Measurements from ENCODE around the gene GPC3. TPM values are rescaled to one million over a fixed set of nuclear protein-coding genes. Genes with fewer than 3 reads are reported as not detected.

GPC3 gene
- total RNA-seq, 1 experiment from 2014 or later = 0.98 TPM

GRCh38 chrX:134013524-134013923 lies 28.1 kb upstream of the GPC3 start:
- H3K79me2 ChIP-seq (ENCODE audit: insufficient read depth, low read length) = no peaks in the 10 kb centered on the region
- DNase-seq (ENCODE audit: low read depth, low spot score) = no peak
- ChIA-PET RAD21 (ENCODE audit: low non-redundant PET in 1 of 2, low total read pairs in 2 of 2, uncharacterized antibody in 2 of 2, unreplicated experiment in 2 of 2) (no interaction called here), CTCF (interaction anchor here (1.4 kb wide), 1 partner anchor 13 kb away, joined by 5 read pairs; no protein-coding TSS in a partner anchor), POLR2A (no interaction called here)
- H3K9me3 ChIP-seq (ENCODE audit: control insufficient read depth in 1 of 2, insufficient read depth in 1 of 2, low read depth in 1 of 2, low read length in 2 of 2) = no peaks in the 10 kb centered on the region
- no peak overlapping the region for H2AFZ ChIP-seq (ENCODE audit: low read depth, low read length, poor library complexity, severe bottlenecking)
- H3K4me1 ChIP-seq (ENCODE audit: control insufficient read depth in 1 of 2, insufficient read depth in 2 of 2, low read length in 2 of 2) = no peaks in the 10 kb centered on the region
- intact Hi-C loops (cut with micrococcal nuclease) = no loop called here
- ATAC-seq = no peak
- no peaks in the 10 kb centered on the region for H4K20me1 ChIP-seq (ENCODE audit: insufficient read depth)
- no TSS peak for BruUV-seq (replicated peaks)
- H3K36me3 ChIP-seq (ENCODE audit: control insufficient read depth in 1 of 2, insufficient read depth in 2 of 2, low read length in 2 of 2) = no peaks in the 10 kb centered on the region
- no peaks in the 10 kb centered on the region for H3K9me2 ChIP-seq (ENCODE audit: insufficient read depth)
- H3K4me2 ChIP-seq (ENCODE audit: low read length) = no peak overlapping the region
- TF ChIP-seq SRF (IDR thresholded peaks at IDR 0.05; ENCODE audit: low read depth) = no peak
- TF ChIP-seq CEBPB (IDR thresholded peaks at IDR 0.05; ENCODE audit: low read depth) = no peak
- no peak for TF ChIP-seq POLR2A (IDR thresholded peaks at IDR 0.05; ENCODE audit: borderline replicate concordance, extremely low read depth, insufficient read depth, insufficient read length)
- TF ChIP-seq ZBTB33 (IDR thresholded peaks at IDR 0.05; ENCODE audit: extremely low read depth, insufficient replicate concordance, low read length) = no peak
- TF ChIP-seq EGR1 (IDR thresholded peaks at IDR 0.05; ENCODE audit: low read depth) = no peak
- no peak for TF ChIP-seq ATF3 (IDR thresholded peaks at IDR 0.05)
- no peak for TF ChIP-seq MAX (IDR thresholded peaks at IDR 0.05)
- TF ChIP-seq CTCF (IDR thresholded peaks at IDR 0.05 in 2 of 3, conservative IDR thresholded peaks at IDR 0.05 in 1 of 3; ENCODE audit: borderline replicate concordance in 1 of 3, insufficient read depth in 1 of 3, low read depth in 2 of 3, low read length in 2 of 3) = no peak
- no peak for TF ChIP-seq FOSL1 (IDR thresholded peaks at IDR 0.05; ENCODE audit: low read depth)
- no peak for TF ChIP-seq TCF7L2 (IDR thresholded peaks at IDR 0.05; ENCODE audit: borderline replicate concordance, extremely low read depth, insufficient read depth, insufficient read length)
- no peak for TF ChIP-seq ZFX (IDR thresholded peaks at IDR 0.05)
- TF ChIP-seq REST (IDR thresholded peaks at IDR 0.05; ENCODE audit: low read depth) = no peak
- TF ChIP-seq SIN3A (IDR thresholded peaks at IDR 0.05; ENCODE audit: low read depth) = no peak
- no peak overlapping the region for H3K27ac ChIP-seq (ENCODE audit: low read depth, low read length)
- no peaks in the 10 kb centered on the region for H3K27me3 ChIP-seq (ENCODE audit: insufficient read depth, low read length)
- no peak overlapping the region for H3K9ac ChIP-seq (ENCODE audit: low read length)
- H3K4me3 ChIP-seq (replicated peaks in 1 of 2; ENCODE audit: low read depth in 1 of 2, low read length in 2 of 2) = no peak overlapping the region
